Measurements from ENCODE around the gene SORBS1.

The SORBS1 gene

DNA sequence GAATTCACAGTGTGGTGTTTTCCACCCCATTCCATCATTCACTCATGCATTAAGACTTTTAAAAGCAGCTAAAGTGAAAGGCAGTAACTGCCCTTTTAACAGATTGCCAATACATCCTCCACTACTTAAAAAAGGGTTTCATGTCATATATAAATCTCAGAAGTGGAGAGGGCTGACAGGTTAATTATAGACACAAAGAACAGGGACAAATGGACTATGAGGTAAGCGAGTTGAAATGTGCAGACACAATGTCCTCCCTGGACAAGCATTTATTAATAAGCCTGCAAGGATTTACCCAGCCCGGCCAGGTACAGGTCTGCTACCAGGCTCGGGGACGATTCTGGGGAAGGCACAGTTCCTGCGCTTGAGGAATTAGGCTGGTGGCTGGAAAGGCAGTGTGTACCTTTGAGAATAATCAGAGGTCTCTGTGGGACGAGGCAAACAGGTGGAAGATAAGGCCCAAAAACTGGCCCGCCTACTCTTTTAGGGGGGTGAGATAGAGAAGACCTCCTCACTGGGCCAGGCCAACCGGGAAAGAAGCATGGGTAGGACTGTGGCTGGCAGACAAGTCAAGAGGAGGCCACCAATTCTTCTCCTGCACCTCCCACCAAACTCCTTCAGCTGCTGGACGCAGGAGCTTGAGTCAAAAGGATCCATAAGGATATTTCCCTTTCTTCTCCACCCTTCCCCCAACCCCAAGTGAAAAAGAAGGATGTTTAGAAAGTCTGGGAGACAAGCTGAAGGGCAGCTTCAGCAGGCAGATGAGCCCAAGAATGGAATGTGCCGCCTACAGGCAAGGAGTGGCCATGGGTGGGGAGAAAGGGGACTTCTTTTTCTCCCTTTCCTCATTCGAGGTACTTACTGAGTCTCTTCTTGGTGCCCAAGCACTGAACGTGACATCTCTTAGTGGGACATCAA is 271.9 kb downstream of the SORBS1 start:
- H3K27ac ChIP-seq (replicated peaks): no peak overlapping the region
- TF ChIP-seq POLR2AphosphoS5 (IDR thresholded peaks at IDR 0.05; ENCODE audit: low read depth) (no peak), GABPA (IDR thresholded peaks at IDR 0.05; ENCODE audit: low read depth) (no peak), SPI1 (IDR thresholded peaks at IDR 0.05; ENCODE audit: borderline replicate concordance, low read depth) (no peak)
- TF ChIP-seq, protein P1, sequence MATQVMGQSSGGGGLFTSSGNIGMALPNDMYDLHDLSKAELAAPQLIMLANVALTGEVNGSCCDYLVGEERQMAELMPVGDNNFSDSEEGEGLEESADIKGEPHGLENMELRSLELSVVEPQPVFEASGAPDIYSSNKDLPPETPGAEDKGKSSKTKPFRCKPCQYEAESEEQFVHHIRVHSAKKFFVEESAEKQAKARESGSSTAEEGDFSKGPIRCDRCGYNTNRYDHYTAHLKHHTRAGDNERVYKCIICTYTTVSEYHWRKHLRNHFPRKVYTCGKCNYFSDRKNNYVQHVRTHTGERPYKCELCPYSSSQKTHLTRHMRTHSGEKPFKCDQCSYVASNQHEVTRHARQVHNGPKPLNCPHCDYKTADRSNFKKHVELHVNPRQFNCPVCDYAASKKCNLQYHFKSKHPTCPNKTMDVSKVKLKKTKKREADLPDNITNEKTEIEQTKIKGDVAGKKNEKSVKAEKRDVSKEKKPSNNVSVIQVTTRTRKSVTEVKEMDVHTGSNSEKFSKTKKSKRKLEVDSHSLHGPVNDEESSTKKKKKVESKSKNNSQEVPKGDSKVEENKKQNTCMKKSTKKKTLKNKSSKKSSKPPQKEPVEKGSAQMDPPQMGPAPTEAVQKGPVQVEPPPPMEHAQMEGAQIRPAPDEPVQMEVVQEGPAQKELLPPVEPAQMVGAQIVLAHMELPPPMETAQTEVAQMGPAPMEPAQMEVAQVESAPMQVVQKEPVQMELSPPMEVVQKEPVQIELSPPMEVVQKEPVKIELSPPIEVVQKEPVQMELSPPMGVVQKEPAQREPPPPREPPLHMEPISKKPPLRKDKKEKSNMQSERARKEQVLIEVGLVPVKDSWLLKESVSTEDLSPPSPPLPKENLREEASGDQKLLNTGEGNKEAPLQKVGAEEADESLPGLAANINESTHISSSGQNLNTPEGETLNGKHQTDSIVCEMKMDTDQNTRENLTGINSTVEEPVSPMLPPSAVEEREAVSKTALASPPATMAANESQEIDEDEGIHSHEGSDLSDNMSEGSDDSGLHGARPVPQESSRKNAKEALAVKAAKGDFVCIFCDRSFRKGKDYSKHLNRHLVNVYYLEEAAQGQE (IDR thresholded peaks at IDR 0.05; ENCODE audit: insufficient replicate concordance, low read depth): no peak
- TF ChIP-seq, protein P2, sequence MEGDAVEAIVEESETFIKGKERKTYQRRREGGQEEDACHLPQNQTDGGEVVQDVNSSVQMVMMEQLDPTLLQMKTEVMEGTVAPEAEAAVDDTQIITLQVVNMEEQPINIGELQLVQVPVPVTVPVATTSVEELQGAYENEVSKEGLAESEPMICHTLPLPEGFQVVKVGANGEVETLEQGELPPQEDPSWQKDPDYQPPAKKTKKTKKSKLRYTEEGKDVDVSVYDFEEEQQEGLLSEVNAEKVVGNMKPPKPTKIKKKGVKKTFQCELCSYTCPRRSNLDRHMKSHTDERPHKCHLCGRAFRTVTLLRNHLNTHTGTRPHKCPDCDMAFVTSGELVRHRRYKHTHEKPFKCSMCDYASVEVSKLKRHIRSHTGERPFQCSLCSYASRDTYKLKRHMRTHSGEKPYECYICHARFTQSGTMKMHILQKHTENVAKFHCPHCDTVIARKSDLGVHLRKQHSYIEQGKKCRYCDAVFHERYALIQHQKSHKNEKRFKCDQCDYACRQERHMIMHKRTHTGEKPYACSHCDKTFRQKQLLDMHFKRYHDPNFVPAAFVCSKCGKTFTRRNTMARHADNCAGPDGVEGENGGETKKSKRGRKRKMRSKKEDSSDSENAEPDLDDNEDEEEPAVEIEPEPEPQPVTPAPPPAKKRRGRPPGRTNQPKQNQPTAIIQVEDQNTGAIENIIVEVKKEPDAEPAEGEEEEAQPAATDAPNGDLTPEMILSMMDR (IDR thresholded peaks at IDR 0.05; ENCODE audit: insufficient read depth, low read length): no peak
- DNase-seq (ENCODE audit: low read depth in 1 of 2, low spot score in 1 of 2): no peak
- H3K27me3 ChIP-seq (ENCODE audit: insufficient read depth, poor library complexity, severe bottlenecking): peaks cover 38% of the 10 kb centered on the region
- H3K4me3 ChIP-seq (replicated peaks; ENCODE audit: insufficient read depth, low read length): no peak overlapping the region

DNA sequence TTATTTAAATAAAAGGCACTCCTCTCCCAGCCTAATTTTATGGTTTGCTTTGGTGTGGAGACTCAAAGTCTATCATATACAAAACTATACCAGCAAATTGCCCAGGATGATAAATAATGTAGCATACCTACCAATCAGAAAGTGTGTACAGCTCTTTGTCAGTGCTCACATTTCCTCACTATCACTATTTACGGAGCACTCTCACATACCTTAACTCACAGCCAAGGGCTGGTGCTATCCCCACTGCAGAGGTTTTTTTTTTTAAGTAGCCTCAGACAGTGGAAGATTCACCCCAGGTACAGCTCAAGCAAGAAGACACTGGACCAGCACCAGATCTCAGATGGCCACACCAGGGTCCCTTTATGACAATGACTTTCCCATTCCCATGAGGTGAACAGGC is 272.9 kb downstream of the SORBS1 start:
- no peak for DNase-seq (ENCODE audit: low read depth in 1 of 2, low spot score in 1 of 2)
- no peak overlapping the region for H3K4me3 ChIP-seq (replicated peaks; ENCODE audit: insufficient read depth, low read length)
- H3K27me3 ChIP-seq (ENCODE audit: insufficient read depth, poor library complexity, severe bottlenecking): peaks cover 38% of the 10 kb centered on the region
- H3K27ac ChIP-seq (replicated peaks): no peak overlapping the region
- no peak for TF ChIP-seq POLR2AphosphoS5 (IDR thresholded peaks at IDR 0.05; ENCODE audit: low read depth)
- TF ChIP-seq, protein P1 (IDR thresholded peaks at IDR 0.05; ENCODE audit: insufficient replicate concordance, low read depth): no peak
- TF ChIP-seq, protein P2 (IDR thresholded peaks at IDR 0.05; ENCODE audit: insufficient read depth, low read length): no peak
- TF ChIP-seq GABPA (IDR thresholded peaks at IDR 0.05; ENCODE audit: low read depth): no peak
- TF ChIP-seq SPI1 (IDR thresholded peaks at IDR 0.05; ENCODE audit: borderline replicate concordance, low read depth): no peak

DNA sequence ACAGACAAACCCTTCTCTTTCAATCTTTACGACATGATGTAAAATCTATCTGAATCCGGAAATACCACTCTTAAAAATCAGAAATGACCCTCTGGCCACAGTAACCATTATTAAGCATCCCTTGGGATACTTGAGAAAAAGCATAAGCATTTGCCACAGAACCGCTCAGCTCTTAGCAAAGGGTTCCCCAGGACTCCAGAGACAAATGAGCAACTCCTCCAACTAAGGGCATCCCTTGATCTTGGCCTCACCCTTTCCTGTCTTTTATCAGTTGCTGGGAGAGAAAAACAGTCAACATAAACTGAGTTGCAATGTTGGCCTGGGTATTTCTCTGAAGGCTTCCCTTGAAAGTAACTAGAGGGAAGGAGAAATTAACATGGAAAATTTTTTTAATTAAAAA is 273.9 kb downstream of the SORBS1 start:
- TF ChIP-seq, protein P2 (IDR thresholded peaks at IDR 0.05; ENCODE audit: insufficient read depth, low read length): no peak
- TF ChIP-seq POLR2AphosphoS5 (IDR thresholded peaks at IDR 0.05; ENCODE audit: low read depth) (no peak), SPI1 (IDR thresholded peaks at IDR 0.05; ENCODE audit: borderline replicate concordance, low read depth) (no peak), GABPA (IDR thresholded peaks at IDR 0.05; ENCODE audit: low read depth) (no peak)
- TF ChIP-seq, protein P1 (IDR thresholded peaks at IDR 0.05; ENCODE audit: insufficient replicate concordance, low read depth): no peak
- H3K27me3 ChIP-seq (ENCODE audit: insufficient read depth, poor library complexity, severe bottlenecking): peaks cover 31% of the 10 kb centered on the region
- no peak overlapping the region for H3K4me3 ChIP-seq (replicated peaks; ENCODE audit: insufficient read depth, low read length)
- DNase-seq (ENCODE audit: low read depth in 1 of 2, low spot score in 1 of 2): no peak
- no peak overlapping the region for H3K27ac ChIP-seq (replicated peaks)
